ENCODE data around the gene ACHE.

- TF ChIP-seq TAF1 (IDR thresholded peaks at IDR 0.05; ENCODE audit: low read depth, low read length) (no peak), POLR2A (IDR thresholded peaks at IDR 0.05; ENCODE audit: low read depth, low read length) (no peak), POU2F2 (IDR thresholded peaks at IDR 0.05; ENCODE audit: low read depth, low read length) (no peak), POLR2AphosphoS5 (IDR thresholded peaks at IDR 0.05; ENCODE audit: low read depth, low read length) (no peak), PAX5 (IDR thresholded peaks at IDR 0.05; ENCODE audit: insufficient read depth, low read length, severe bottlenecking) (no peak), SPI1 (IDR thresholded peaks at IDR 0.05; ENCODE audit: low read depth, low read length) (no peak)
Observed at GRCh38 chr7:100882785-100883526, 12.7 kb downstream of the ACHE start.
